Measurements from ENCODE around the gene TMEM272. TPM values are rescaled to one million over a fixed set of nuclear protein-coding genes. Genes with fewer than 3 reads are reported as not detected.

The TMEM272 gene
- total RNA-seq, 2 donors from 2014 or later, result not detected

- no peaks in the 10 kb centered on the region for H3K36me3 ChIP-seq (replicated peaks in 1 of 2; ENCODE audit: insufficient read depth in 1 of 2, low read depth in 2 of 2)
- intact Hi-C loops (cut with DNase I), result no loop called here
- peak overlapping the region; percentile 65 to 95 (median 88) for H3K27ac ChIP-seq
- 52 to 55% methylated on average over 7 of the region's 7 CpGs for WGBS, 2 donors
- no peak overlapping the region for H3K4me3 ChIP-seq
- TF ChIP-seq CTCF (IDR thresholded peaks at IDR 0.05) (no peak), POLR2A (IDR thresholded peaks at IDR 0.05) (no peak)
- ATAC-seq, result no peak
- H3K4me1 ChIP-seq, result peaks cover 70% of the 10 kb centered on the region
- peak; percentile 56 to 79 (median 70) for DNase-seq
- H3K9me3 ChIP-seq, result no peaks in the 10 kb centered on the region
- no peaks in the 10 kb centered on the region for H3K27me3 ChIP-seq
Measured at GRCh38 chr13:51776179-51776578, 68.8 kb downstream of the TMEM272 start.

GRCh38 chr13:51773515-51773914, 71.5 kb downstream of the TMEM272 start:
- peak overlapping the region; percentile 42 to 98 (median 94) for H3K27ac ChIP-seq
- intact Hi-C loops (cut with DNase I), result no loop called here
- H3K4me1 ChIP-seq, result peaks cover 72% of the 10 kb centered on the region
- no peak for DNase-seq
- no peaks in the 10 kb centered on the region for H3K36me3 ChIP-seq (replicated peaks in 1 of 2; ENCODE audit: insufficient read depth in 1 of 2, low read depth in 2 of 2)
- H3K4me3 ChIP-seq, result no peak overlapping the region
- no peaks in the 10 kb centered on the region for H3K27me3 ChIP-seq
- WGBS, 2 donors, result 92 to 100% methylated on average over 1 to 11 of the region's 11 CpGs
- H3K9me3 ChIP-seq, result no peaks in the 10 kb centered on the region
- no peak for ATAC-seq
- no peak for TF ChIP-seq POLR2A (IDR thresholded peaks at IDR 0.05)
- TF ChIP-seq CTCF (IDR thresholded peaks at IDR 0.05), result no peak

GRCh38 chr13:51772781-51773180, 72.2 kb downstream of the TMEM272 start:
- H3K36me3 ChIP-seq (replicated peaks in 1 of 2; ENCODE audit: insufficient read depth in 1 of 2, low read depth in 2 of 2), result no peaks in the 10 kb centered on the region
- H3K27ac ChIP-seq, result peak overlapping the region; percentile 90 to 98 (median 97)
- no peak for DNase-seq
- H3K27me3 ChIP-seq, result no peaks in the 10 kb centered on the region
- intact Hi-C loops (cut with DNase I), result no loop called here
- WGBS, 2 donors, result 72 to 81% methylated on average over 6 of the region's 6 CpGs
- ATAC-seq, result no peak
- H3K4me3 ChIP-seq, result no peak overlapping the region
- no peak for TF ChIP-seq POLR2A (IDR thresholded peaks at IDR 0.05)
- TF ChIP-seq CTCF (IDR thresholded peaks at IDR 0.05), result no peak
- no peaks in the 10 kb centered on the region for H3K9me3 ChIP-seq
- H3K4me1 ChIP-seq, result peaks cover 71% of the 10 kb centered on the region

GRCh38 chr13:51772105-51772455, 72.9 kb downstream of the TMEM272 start:
- Histone ChIP-seq H3K27me3 (no peaks in the 10 kb centered on the region), H3K27ac (peak overlapping the region; percentile 90 to 98 (median 97)), H3K9me3 (no peaks in the 10 kb centered on the region), H3K4me3 (no peak overlapping the region), H3K4me1 (peaks cover 69% of the 10 kb centered on the region), H3K36me3 (replicated peaks in 1 of 2; ENCODE audit: insufficient read depth in 1 of 2, low read depth in 2 of 2) (no peaks in the 10 kb centered on the region)
- intact Hi-C loops (cut with DNase I), result no loop called here
- 47 to 67% methylated on average over 9 of the region's 9 CpGs for WGBS, 2 donors
- DNase-seq, result no peak
- TF ChIP-seq POLR2A (IDR thresholded peaks at IDR 0.05) (no peak), CTCF (IDR thresholded peaks at IDR 0.05) (no peak)
- no peak for ATAC-seq

GRCh38 chr13:51771418-51772104, 73.4 kb downstream of the TMEM272 start:
- H3K9me3 ChIP-seq, result no peaks in the 10 kb centered on the region
- intact Hi-C loops (cut with DNase I), result no loop called here
- no peaks in the 10 kb centered on the region for H3K36me3 ChIP-seq (replicated peaks in 1 of 2; ENCODE audit: insufficient read depth in 1 of 2, low read depth in 2 of 2)
- H3K4me1 ChIP-seq, result peaks cover 66% of the 10 kb centered on the region
- no peak overlapping the region for H3K4me3 ChIP-seq
- ATAC-seq, result peak; percentile 71
- no peaks in the 10 kb centered on the region for H3K27me3 ChIP-seq
- TF ChIP-seq POLR2A (IDR thresholded peaks at IDR 0.05) (peak; percentile 4 to 74 (median 71)), CTCF (IDR thresholded peaks at IDR 0.05) (peak in 4 of 7 experiments; percentile 26 to 52 (median 35))
- WGBS, 2 donors, result 25 to 37% methylated on average over 11 to 17 of the region's 17 CpGs
- peak overlapping the region; percentile 90 to 98 (median 97) for H3K27ac ChIP-seq
- peak; percentile 90 to 94 (median 92) for DNase-seq
